ENCODE measurements around the gene MEGF11.
"Not testable (repeated sequence)": the region's sequence is repeated elsewhere in the genome, so short reads cannot be mapped to it uniquely, and the experiment has no call there.

MEGF11 gene

GRCh38 chr15:66275352-66275751 lies 21.8 kb upstream of the MEGF11 start:
- no peak for DNase-seq

DNA sequence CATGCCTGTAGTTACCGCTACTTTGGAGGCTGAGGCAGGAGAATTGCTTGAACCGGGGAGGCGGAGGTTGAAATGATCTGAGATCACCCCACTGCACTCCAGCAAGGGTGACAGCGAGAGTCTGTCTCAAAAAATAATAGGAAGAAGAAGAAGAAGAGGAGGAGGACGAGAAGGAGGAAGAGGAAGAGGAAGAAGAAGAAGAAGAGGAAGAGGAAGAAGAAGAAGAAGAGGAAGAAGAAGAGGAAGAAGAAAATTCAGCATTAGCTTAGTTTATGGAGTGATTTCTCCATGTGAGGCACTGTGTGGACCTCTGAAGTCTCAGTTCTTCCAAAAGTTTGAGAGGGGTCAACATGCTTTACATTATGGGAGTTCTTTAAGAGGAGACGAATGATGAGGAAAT lies 17.4 kb upstream of the MEGF11 start:
- no peak for DNase-seq

DNA sequence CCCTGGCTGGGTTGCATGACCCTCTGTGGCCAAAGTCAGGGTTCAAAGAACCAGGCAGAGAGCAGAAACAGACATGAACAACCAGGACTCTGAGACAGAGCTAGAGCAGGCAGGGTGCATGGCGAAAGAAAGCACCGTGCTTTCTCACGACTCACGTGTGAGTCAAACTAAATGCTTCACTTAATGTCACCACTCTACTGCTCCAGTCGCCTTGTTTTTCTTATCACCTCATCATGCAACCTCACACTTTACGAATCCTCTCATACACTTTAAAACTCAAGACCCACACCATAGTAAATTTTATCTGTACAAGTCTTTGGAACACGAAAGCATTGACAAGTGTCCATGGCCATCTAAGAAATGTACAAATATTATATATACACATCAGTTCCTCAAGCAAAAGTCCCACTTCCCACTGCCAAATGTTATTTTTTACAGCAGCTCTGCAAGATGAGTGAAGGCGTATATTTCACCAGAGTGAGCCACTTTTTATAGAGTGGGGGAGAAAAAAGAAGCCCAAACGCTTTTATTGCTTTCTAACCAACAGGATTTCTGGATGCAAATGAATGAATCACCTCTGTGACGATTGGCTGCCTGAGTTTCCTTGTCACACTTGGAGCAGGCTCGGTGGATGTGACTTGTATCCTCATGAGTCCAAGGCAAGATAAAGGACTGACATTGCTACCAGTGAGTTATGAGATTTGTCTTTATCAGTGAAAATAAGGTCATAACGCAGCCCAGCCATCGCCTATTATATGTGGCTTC lies 16.0 kb upstream of the MEGF11 start:
- peak; percentile 22 for DNase-seq

GRCh38 chr15:66264859-66265513 lies 11.4 kb upstream of the MEGF11 start:
- no peak for DNase-seq

DNA sequence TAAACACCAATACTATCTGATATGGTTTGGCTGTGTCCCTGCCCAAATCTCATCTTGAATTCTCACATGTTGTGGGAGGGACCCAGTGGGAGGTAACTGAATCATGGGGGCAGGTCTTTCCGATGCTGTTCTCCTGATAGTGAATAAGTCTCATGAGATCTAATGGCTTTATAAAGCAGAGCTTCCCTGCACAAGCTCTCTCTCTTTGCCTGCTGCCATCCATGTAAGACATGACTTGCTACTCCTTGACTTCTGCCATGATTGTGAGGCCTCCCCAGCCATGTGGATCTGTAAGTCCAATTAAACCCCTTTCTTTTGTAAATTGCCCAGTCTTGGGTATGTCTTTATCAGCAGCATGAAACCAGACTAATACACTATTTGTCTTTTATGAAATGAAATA lies 9.3 kb upstream of the MEGF11 start:
- DNase-seq, result not testable (repeated sequence)

DNA sequence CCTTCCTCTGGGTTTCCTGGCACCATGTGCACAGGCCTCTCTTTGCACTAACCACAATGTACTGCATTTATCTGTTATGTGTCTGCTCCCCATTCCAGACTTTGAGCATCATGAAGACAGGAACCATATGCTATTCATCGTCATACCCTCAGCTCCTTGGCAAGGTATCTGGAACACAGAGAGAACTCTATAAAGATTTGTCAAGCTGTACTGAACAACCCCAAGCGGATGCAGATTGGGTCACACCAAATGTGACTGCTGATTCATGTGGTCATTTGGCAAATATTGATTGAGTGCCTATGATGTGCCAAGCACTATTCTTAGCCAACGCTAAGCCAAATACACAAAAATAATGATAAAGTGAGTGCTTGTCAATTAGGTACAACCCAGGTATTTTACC lies 7.5 kb upstream of the MEGF11 start:
- no peak for DNase-seq

DNA sequence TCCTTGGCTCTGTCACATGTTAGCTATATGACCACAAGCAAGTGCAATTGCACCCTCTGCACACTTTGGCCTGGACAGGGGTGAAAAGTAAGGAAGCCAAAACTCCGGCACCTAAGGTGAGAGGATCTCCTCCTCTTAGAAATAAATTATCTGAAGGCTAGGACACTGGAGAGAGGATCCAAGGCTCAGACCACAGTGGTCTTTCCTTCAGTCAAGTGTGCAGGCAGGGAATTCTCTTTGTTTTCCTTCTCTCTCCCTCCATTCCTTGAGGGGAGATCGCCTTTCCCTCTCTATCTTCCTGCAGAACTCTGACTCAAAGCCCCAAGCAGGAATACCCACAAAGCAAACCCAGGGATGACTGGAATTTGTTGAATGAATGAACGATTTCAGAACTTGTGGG lies 3.1 kb upstream of the MEGF11 start:
- no peak for DNase-seq

- DNase-seq, result no peak
Observed at GRCh38 chr15:66254951-66255676, 1.6 kb upstream of the MEGF11 start.

DNA sequence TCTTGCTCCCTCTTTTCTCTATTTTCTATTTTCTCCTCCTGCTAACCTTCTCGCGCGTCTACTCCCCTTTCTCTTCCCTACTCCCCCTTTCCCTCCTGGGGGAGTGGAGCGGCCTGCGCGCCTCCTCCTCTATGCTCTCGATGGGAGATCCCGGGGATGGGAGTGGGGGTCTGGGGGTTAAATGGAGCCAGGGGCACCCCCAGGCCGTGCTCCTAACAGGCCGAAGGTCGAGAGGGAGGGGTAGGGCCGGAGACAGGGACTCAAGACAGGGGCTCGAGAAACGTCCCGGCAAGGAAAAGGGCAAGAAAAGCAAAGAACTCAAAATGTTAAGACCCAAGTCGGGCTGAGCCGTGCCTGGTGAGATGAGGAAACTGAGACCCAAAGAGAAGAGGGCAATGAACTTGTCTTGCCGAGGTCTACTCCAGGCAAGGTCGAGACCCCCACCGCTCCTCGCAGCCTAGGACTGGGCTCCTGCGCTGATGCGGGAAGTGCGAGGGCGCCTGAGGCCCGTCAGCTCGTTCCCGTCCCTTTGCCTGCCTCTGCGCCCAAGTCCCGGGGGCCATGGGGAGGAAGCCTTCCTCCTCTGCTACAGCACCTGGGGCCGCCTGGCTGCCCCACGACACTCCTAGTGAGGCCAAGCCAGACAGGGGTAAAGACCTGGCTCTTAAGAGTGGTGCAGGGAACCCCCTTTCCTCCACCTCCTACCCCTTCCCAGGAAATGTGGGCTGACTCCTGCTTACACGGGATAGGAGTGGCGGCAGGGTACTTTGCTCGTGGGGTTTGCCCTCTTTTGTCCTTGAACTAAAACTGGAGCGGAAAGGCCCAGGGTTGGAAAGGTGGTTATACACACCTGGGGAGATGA lies 770 bp upstream of the MEGF11 start:
- DNase-seq, result no peak

DNA sequence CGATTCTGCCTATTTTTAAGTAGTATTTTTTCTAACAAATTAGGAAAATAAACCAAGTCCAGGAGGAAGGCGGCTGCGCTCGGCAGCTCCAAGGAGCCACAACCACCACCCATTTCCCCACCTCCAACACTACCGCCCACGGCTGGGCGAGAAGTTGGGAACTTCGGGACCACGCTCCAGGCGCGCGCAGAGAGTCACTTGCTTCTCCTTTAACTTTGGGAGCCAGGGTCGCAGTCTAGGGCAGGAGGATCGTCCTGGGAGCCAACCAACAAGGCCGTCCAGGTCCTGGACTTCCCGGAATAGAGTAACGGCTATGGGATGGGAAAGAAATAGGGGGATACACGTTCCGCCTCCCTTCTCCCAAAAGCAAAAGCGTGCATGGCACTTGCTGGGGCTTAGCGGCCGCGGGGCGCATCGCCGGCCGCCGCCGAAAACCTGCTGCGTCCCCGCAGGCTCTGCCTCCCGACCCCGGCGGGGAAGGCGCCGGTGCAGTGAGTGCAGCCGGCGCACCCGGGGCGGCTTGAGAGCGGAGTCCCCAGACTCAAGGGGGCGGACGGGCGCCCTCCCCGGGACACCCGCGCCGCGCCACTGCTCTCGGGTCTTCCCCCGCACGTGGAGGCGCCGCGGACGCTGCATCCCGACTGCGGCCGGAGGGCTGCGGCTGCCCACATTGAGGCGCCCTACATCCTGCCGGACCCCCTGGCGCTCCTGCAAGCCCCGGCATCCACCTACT lies 699 bp downstream of the MEGF11 start:
- peak; percentile 26 for DNase-seq

GRCh38 chr15:66251790-66252684 lies 1.5 kb downstream of the MEGF11 start:
- peak; percentile 68 for DNase-seq

- no peak for DNase-seq
Observed at GRCh38 chr15:66251065-66251789, 2.3 kb downstream of the MEGF11 start.

GRCh38 chr15:66249605-66250174 lies 3.9 kb downstream of the MEGF11 start:
- no peak for DNase-seq

DNA sequence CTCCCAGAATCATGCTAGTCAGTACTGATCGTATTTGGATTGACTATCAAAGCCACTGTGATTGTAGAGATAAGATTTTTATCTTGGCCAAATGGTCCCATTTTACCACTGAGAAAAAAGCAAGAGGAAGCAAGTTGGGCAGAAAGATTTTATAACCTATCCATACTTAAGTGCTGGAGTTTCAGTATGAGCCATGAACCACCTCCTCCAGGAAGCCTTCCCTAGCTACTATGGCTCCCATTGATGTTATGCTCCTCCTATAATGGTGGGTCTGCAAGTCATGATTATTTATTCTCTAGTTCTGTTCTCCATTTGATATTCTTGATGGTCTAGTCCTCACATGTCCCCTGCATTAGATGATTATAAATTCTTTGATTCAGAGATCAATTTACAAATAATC lies 6.6 kb downstream of the MEGF11 start:
- DNase-seq, result no peak

DNA sequence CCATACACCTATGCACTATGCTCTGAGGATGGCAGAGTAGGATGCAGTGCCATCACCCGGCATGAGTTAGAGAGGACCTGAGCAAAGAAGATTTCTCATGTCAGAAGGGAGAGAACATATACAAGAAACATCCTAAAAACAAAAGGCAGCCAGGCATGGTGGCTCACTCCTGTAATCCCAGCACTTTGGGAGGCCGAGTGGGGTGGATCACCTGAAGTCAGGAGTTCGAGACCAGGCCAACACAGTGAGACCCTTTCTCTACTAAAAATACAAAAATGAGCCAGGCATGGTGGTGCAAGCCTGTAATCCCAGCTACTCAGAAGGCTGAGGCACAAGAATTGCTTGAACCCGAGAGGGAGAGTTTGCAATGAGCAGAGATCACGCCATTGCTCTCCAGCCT lies 7.7 kb downstream of the MEGF11 start:
- DNase-seq, result not testable (repeated sequence)

DNA sequence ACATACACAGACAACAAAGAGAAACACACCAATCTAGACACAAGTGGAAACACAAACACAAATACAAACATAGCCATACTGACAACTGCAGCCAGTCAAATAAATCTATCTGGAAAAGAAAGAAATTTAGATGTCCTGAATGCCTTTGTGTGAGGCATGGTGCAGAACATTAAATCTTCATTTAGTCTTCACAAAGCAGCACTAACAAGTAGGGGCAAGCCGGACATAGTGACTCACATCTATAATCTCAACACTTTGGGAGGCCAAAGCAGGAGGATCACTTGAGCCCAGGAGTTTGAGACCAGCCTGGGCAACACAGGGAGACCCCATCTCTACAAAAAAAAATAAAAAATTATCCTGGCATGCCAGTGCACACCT lies 11.7 kb downstream of the MEGF11 start:
- no peak for DNase-seq

- no peak for DNase-seq
Observed at GRCh38 chr15:66241087-66241907, 12.3 kb downstream of the MEGF11 start.

- DNase-seq, result no peak
Observed at GRCh38 chr15:66240240-66240794, 13.2 kb downstream of the MEGF11 start.

DNA sequence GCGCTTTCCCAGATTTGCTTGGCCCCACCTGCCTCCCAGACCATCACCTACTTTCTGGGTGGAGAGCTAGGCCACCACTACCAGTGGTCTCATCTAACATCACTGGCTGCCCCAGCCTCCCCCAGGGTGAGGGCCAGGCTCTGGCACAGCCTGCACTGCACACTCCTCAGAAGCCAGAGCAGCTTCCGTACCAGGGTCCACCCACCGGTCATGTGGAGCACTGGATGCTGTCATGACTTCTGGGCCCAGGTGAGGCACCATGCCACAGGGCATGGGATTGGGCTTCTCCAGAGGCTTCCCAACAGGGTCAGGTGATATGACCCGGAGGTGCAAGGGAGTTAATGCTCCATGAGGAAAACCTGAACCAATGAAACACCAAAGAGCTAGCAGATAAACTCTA lies 14.0 kb downstream of the MEGF11 start:
- no peak for DNase-seq
